Hepatocyte (in vitro differentiated cells): ENCODE data around the gene HIF1A. TPM values are rescaled to one million over a fixed set of nuclear protein-coding genes. Genes with fewer than 3 reads are reported as not detected.
A peak's percentile ranks its signal among the peaks of the same experiment; 100 is the strongest.

ENCODE experiments used
- DNase-seq: peaks from one replicate; pipeline ENCODE4 v3.0.0-alpha.2; 2016; ENCODE audit warnings: low spot score
- H2AFZ ChIP-seq: fragments of 200-600 bp; sonication (generic); 2 replicates; pipeline ENCODE4 v1.6.0; 2016; ENCODE audit warnings: antibody characterized with exemption, mild to moderate bottlenecking
- H3K27ac ChIP-seq: fragments of 200-600 bp; sonication (generic); 2 replicates; pipeline ENCODE4 v1.5.1; 2016; ENCODE audit warnings: mild to moderate bottlenecking
- H3K27me3 ChIP-seq: fragments of 200-600 bp; sonication (generic); 2 replicates; pipeline ENCODE4 v1.6.1; 2016
- H3K36me3 ChIP-seq: fragments of 200-600 bp; sonication (generic); replicated peaks from 2 replicates; pipeline ENCODE4 v1.5.1; 2016; ENCODE audit warnings: low read depth; ENCODE audit not compliant: insufficient read depth
- H3K4me1 ChIP-seq: fragments of 200-600 bp; sonication (generic); 2 replicates; pipeline ENCODE4 v1.5.1; 2016; ENCODE audit warnings: mild to moderate bottlenecking, moderate library complexity; ENCODE audit not compliant: insufficient read depth
- H3K4me2 ChIP-seq: fragments of 200-600 bp; sonication (generic); 2 replicates; pipeline ENCODE4 v1.6.0; 2016
- H3K4me3 ChIP-seq: fragments of 200-600 bp; sonication (generic); 2 replicates; pipeline ENCODE4 v1.5.1; 2016; ENCODE audit warnings: mild to moderate bottlenecking
- H3K79me2 ChIP-seq: fragments of 200-600 bp; sonication (generic); 2 replicates; pipeline ENCODE4 v1.6.0; 2017; ENCODE audit warnings: mild to moderate bottlenecking
- H3K9me2 ChIP-seq: fragments of 200-600 bp; sonication (generic); replicated peaks from 2 replicates; pipeline ENCODE4 v1.6.0; 2017; ENCODE audit warnings: mild to moderate bottlenecking; ENCODE audit not compliant: insufficient read depth
- H3K9me3 ChIP-seq: fragments of 200-600 bp; sonication (generic); 2 replicates; pipeline ENCODE4 v1.5.1; 2016; ENCODE audit warnings: low read depth, mild to moderate bottlenecking
- H4K20me1 ChIP-seq: fragments of 200-600 bp; sonication (generic); 2 replicates; pipeline ENCODE4 v1.6.0; 2016; ENCODE audit warnings: mild to moderate bottlenecking; ENCODE audit not compliant: insufficient read depth, poor library complexity, severe bottlenecking
- EZH2 ChIP-seq: fragments of 200-600 bp; sonication (generic); IDR thresholded peaks from 2 replicates; pipeline ENCODE4 v1.6.1; 2016; ENCODE audit warnings: antibody characterized with exemption, mild to moderate bottlenecking, borderline replicate concordance
- EZH2phosphoT487 ChIP-seq: fragments of 200-600 bp; sonication (generic); IDR thresholded peaks from one replicate; pipeline ENCODE4 v1.6.1; 2018; ENCODE audit warnings: antibody characterized with exemption, mild to moderate bottlenecking, low read depth, moderate library complexity; ENCODE audit not compliant: unreplicated experiment, severe bottlenecking
- WGBS: methylation state at CpG from one replicate; pipeline ENCODE4 v1.1.6; 2016; ENCODE audit warnings: low lambda C conversion rate; ENCODE audit errors: missing lambda C conversion rate; 5-methylcytosine and 5-hydroxymethylcytosine counted together
- polyA plus RNA-seq: library from polyadenylated mRNA; unstranded; fragments of >200 nt; fragmentation: Nextera tagmentation; extraction: Ambion mirVana; gene quantifications from 2 replicates; pipeline ENCODE4 v1.2.1, GENCODE V29; 2016
- total RNA-seq: library from RNA; depleted of rRNA; stranded (reverse); fragments of >200 nt; gene quantifications from 2 replicates; pipeline ENCODE4 v1.2.3, GENCODE V29; 2014
- TF ChIP-seq, protein P1 (sequence below): fragments of 200-600 bp; sonication (generic); IDR thresholded peaks from 2 replicates; pipeline ENCODE4 v1.5.1; 2016; ENCODE audit warnings: antibody characterized with exemption, mild to moderate bottlenecking; ENCODE audit not compliant: poor library complexity

The HIF1A gene
- total and polyA plus RNA-seq, 2 experiments from 2014 or later = 169 to 285 TPM

DNA sequence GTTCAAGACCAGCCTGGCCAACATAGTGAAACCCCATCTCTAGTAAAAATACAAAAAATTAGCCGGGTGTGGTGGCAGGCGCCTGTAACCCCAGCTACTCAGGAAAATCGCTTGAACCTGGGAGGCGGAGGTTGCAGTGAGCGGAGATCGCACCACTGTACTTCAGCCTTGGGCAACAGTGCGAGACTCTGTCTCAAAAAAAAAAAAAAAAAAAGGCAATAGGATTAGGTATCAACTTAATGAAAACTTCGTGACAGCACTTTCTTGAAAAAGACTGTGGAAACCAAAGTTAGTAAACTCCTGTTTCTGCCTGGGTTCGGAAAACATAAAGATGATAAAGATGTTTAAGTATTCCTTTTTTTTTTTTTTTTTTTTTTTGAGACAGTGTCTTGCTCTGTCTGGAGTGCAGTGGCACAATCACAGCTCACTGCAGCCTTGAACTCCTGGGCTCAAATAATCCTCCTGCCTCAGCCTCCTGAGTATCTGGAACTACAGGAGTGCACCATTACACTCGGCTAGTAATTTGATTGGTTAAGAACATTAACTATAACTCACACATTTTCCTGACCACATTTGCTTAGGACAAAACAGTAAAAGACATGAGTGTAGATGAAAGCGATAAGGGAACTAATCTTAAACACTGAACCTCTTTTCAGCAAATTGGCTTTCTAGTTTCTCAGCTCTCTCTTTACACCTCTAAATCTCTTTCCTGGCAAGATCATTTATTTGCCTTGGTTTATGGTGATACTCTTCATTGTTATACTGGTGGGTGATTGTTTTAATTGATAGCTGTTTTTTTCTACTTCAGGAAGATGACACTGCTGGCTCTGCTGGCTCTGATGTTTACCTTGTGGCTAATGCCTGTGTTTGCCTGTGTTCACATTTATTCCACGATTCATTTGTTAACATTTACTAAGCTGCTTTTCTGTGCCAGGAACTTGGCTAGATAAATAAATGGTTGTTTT, 15.8 kb downstream of the HIF1A start:
- no peak for DNase-seq
- Histone ChIP-seq H3K9me2 (no peaks in the 10 kb centered on the region), H3K4me3 (no peak overlapping the region), H3K4me2 (peak overlapping the region; percentile 44), H3K79me2 (peaks cover 96% of the 10 kb centered on the region), H3K27me3 (no peaks in the 10 kb centered on the region), H3K27ac (peak overlapping the region; percentile 26), H3K36me3 (no peaks in the 10 kb centered on the region), H2AFZ (no peak overlapping the region), H4K20me1 (peaks cover 90% of the 10 kb centered on the region), H3K9me3 (no peaks in the 10 kb centered on the region), H3K4me1 (peaks cover 24% of the 10 kb centered on the region)
- TF ChIP-seq EZH2 (no peak), EZH2phosphoT487 (no peak)
- TF ChIP-seq, protein P1, sequence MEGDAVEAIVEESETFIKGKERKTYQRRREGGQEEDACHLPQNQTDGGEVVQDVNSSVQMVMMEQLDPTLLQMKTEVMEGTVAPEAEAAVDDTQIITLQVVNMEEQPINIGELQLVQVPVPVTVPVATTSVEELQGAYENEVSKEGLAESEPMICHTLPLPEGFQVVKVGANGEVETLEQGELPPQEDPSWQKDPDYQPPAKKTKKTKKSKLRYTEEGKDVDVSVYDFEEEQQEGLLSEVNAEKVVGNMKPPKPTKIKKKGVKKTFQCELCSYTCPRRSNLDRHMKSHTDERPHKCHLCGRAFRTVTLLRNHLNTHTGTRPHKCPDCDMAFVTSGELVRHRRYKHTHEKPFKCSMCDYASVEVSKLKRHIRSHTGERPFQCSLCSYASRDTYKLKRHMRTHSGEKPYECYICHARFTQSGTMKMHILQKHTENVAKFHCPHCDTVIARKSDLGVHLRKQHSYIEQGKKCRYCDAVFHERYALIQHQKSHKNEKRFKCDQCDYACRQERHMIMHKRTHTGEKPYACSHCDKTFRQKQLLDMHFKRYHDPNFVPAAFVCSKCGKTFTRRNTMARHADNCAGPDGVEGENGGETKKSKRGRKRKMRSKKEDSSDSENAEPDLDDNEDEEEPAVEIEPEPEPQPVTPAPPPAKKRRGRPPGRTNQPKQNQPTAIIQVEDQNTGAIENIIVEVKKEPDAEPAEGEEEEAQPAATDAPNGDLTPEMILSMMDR = no peak
- WGBS = 71% methylated on average over 12 of the region's 12 CpGs

DNA sequence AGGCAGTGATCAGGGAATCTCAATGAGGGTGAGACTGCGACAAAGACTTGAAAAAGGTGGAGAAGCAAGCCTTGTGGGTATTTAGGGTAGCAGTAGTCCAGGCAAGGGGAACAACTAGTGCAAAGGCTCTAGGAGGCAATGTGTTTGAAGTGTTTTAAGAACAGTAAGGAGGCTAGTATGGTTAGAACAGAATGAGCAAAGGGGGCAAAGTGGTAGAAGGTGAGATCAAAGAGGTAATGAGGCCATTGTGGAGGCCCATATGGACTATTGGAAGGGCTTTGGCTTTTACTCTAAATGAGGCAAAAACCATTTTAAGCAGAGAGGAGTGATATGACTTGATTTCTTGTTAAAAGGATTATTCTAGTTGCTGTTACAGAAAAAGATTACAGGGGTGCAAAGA, 16.8 kb downstream of the HIF1A start:
- Histone ChIP-seq H4K20me1 (peaks cover 90% of the 10 kb centered on the region), H3K9me2 (no peaks in the 10 kb centered on the region)

GRCh38 chr14:61713724-61714437, 18.6 kb downstream of the HIF1A start:
- Histone ChIP-seq H2AFZ (no peak overlapping the region), H3K36me3 (no peaks in the 10 kb centered on the region), H3K27me3 (no peaks in the 10 kb centered on the region), H3K4me3 (no peak overlapping the region), H3K9me3 (no peaks in the 10 kb centered on the region), H4K20me1 (peaks cover 100% of the 10 kb centered on the region), H3K4me1 (peaks cover 20% of the 10 kb centered on the region), H3K9me2 (no peaks in the 10 kb centered on the region), H3K79me2 (peaks cover 100% of the 10 kb centered on the region), H3K27ac (no peak overlapping the region), H3K4me2 (no peak overlapping the region)
- WGBS = 54% methylated on average over 4 of the region's 4 CpGs
- no peak for DNase-seq
- TF ChIP-seq EZH2 (no peak), EZH2phosphoT487 (no peak)
- TF ChIP-seq, protein P1 = no peak

More for the DNA sequence above, 16.8 kb downstream of the HIF1A start:
- H2AFZ ChIP-seq = no peak overlapping the region
- DNase-seq = no peak
- H3K4me2 ChIP-seq = peak overlapping the region; percentile 44
- H3K27me3 ChIP-seq = no peaks in the 10 kb centered on the region
- no peak overlapping the region for H3K27ac ChIP-seq
- TF ChIP-seq EZH2 = no peak
- no peak for TF ChIP-seq EZH2phosphoT487
- TF ChIP-seq, protein P1 = no peak
- no peak overlapping the region for H3K4me3 ChIP-seq
- no peaks in the 10 kb centered on the region for H3K36me3 ChIP-seq
- peaks cover 20% of the 10 kb centered on the region for H3K4me1 ChIP-seq
- WGBS = 100% methylated on average over 1 of the region's 1 CpG
- H3K9me3 ChIP-seq = no peaks in the 10 kb centered on the region
- peaks cover 96% of the 10 kb centered on the region for H3K79me2 ChIP-seq
